DMS 273 treated with DMSO at 0.1 percent for 48 hours (cell line): ENCODE data around the gene ADAMTS19.

Experiments
- DNase-seq: peaks from one replicate; lab custom pipeline; 2025; lab: John Stamatoyannopoulos, UW

The ADAMTS19 gene

GRCh38 chr5:129770024-129770820 is 310.1 kb downstream of the ADAMTS19 start:
- DNase-seq: no peak

GRCh38 chr5:129771058-129771838 is 311.1 kb downstream of the ADAMTS19 start:
- no peak for DNase-seq

- DNase-seq: no peak
Measured at GRCh38 chr5:129773376-129773775, 313.3 kb downstream of the ADAMTS19 start.

- DNase-seq: no peak
Measured at GRCh38 chr5:129781594-129781993, 321.5 kb downstream of the ADAMTS19 start.
